ENCODE measurements around the gene PTPRT.

Gene PTPRT

GRCh38 chr20:42603655-42604054, 586.1 kb downstream of the PTPRT start:
- H3K4me3 ChIP-seq (ENCODE audit: low read depth, low read length): no peak overlapping the region
- H3K9me3 ChIP-seq: no peaks in the 10 kb centered on the region
- no peak for TF ChIP-seq CTCF (IDR thresholded peaks at IDR 0.05; ENCODE audit: low read depth, low read length)
- no peak for DNase-seq
- H3K27me3 ChIP-seq: no peaks in the 10 kb centered on the region
- no peaks in the 10 kb centered on the region for H3K4me1 ChIP-seq
- H3K36me3 ChIP-seq: no peaks in the 10 kb centered on the region

GRCh38 chr20:42598581-42598980, 591.1 kb downstream of the PTPRT start:
- Histone ChIP-seq H3K36me3 (no peaks in the 10 kb centered on the region), H3K9me3 (no peaks in the 10 kb centered on the region), H3K4me1 (no peaks in the 10 kb centered on the region), H3K27me3 (no peaks in the 10 kb centered on the region), H3K4me3 (ENCODE audit: low read depth, low read length) (no peak overlapping the region)
- no peak for DNase-seq
- TF ChIP-seq CTCF (IDR thresholded peaks at IDR 0.05; ENCODE audit: low read depth, low read length): no peak

- DNase-seq: no peak
- no peaks in the 10 kb centered on the region for H3K27me3 ChIP-seq
- TF ChIP-seq CTCF (IDR thresholded peaks at IDR 0.05; ENCODE audit: low read depth, low read length): no peak
- no peaks in the 10 kb centered on the region for H3K9me3 ChIP-seq
- H3K4me1 ChIP-seq: no peaks in the 10 kb centered on the region
- H3K4me3 ChIP-seq (ENCODE audit: low read depth, low read length): no peak overlapping the region
- H3K36me3 ChIP-seq: no peaks in the 10 kb centered on the region
Observed at GRCh38 chr20:42595625-42596024, 594.1 kb downstream of the PTPRT start.

- DNase-seq: no peak
- H3K4me3 ChIP-seq (ENCODE audit: low read depth, low read length): no peak overlapping the region
- no peak for TF ChIP-seq CTCF (IDR thresholded peaks at IDR 0.05; ENCODE audit: low read depth, low read length)
- H3K36me3 ChIP-seq: no peaks in the 10 kb centered on the region
- H3K27me3 ChIP-seq: no peaks in the 10 kb centered on the region
- no peaks in the 10 kb centered on the region for H3K4me1 ChIP-seq
- no peaks in the 10 kb centered on the region for H3K9me3 ChIP-seq
Observed at GRCh38 chr20:42594659-42595058, 595.0 kb downstream of the PTPRT start.

- H3K9me3 ChIP-seq: no peaks in the 10 kb centered on the region
- DNase-seq: no peak
- no peaks in the 10 kb centered on the region for H3K36me3 ChIP-seq
- H3K4me1 ChIP-seq: no peaks in the 10 kb centered on the region
- no peaks in the 10 kb centered on the region for H3K27me3 ChIP-seq
- TF ChIP-seq CTCF (IDR thresholded peaks at IDR 0.05; ENCODE audit: low read depth, low read length): no peak
- H3K4me3 ChIP-seq (ENCODE audit: low read depth, low read length): no peak overlapping the region
Observed at GRCh38 chr20:42594011-42594410, 595.7 kb downstream of the PTPRT start.

- TF ChIP-seq CTCF (IDR thresholded peaks at IDR 0.05; ENCODE audit: low read depth, low read length): no peak
- Histone ChIP-seq H3K9me3 (no peaks in the 10 kb centered on the region), H3K36me3 (no peaks in the 10 kb centered on the region), H3K27me3 (no peaks in the 10 kb centered on the region), H3K4me1 (no peaks in the 10 kb centered on the region), H3K4me3 (ENCODE audit: low read depth, low read length) (no peak overlapping the region)
- no peak for DNase-seq
Observed at GRCh38 chr20:42589976-42590639, 599.6 kb downstream of the PTPRT start.
